Activated naive CD4-positive, alpha-beta T cell treated with Interleukin-2 at 50 U/mL for 16 hours (primary cell): ENCODE data around the gene ETFA.
A peak's percentile ranks its signal among the peaks of the same experiment; 100 is the strongest.
"Not testable (repeated sequence)": the region's sequence is repeated elsewhere in the genome, so short reads cannot be mapped to it uniquely, and the experiment has no call there.

ENCODE experiments used
- DNase-seq: peaks from one replicate; pipeline ENCODE4 v3.0.0-alpha.2; 2020

Gene ETFA

DNA sequence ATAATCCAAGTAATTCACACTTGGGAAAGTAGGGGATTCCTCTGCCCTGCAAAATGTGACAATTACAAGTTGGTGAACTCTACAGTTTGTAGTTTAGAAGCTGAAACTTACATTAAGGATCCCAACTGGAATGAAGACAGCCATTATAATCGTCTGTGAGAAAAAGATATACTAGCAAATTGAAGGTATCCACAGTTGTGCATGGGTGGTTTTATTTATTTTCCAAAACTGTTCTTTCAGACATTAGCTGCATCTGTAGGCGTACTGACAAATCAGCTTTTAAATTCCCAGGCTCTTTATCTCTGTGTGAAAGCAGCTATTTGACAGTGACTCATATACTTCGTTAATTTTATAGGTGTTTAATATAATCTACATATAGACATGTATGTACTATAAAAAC, 12.8 kb upstream of the ETFA start:
- DNase-seq: no peak

- no peak for DNase-seq
Observed at GRCh38 chr15:76321602-76322001, 10.3 kb upstream of the ETFA start.

GRCh38 chr15:76321171-76321570, 9.9 kb upstream of the ETFA start:
- no peak for DNase-seq

DNA sequence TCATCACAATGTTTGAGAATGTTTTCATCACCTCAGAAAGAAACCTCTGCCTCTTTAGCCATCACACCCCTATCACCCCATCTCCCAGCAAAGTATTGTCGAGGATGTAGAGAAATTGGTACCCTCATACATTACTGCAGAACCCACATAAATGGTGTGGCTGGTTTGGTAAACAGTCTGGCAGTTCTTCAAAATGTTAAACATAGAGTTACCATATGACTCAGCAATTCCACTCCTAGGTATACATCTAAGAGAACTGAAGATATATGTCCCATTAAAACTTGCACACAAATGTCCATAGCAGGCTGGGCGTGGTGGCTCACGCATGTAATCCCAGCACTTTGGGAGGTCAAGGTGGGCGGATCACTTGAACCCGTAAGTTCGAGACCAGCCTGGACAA, 8.7 kb upstream of the ETFA start:
- no peak for DNase-seq

DNA sequence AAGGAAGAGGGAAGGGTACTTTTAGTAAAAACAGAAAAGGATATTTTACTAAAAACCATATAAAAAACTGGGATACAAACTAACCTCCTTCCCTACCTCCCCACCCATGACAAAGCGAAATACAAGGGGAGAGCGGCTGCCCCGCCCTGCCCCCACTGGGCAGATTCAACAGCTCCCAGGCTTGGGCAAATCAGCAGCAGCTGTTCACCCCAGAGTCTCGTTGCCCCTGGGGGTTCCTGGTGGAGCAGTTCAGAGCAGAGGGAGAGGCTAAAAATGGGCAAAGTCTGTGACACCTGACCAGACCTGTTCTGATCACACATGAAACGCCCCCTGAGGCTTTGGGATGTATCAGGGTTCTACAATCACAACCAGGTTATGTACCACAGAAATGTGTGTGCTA, 2.5 kb upstream of the ETFA start:
- DNase-seq: no peak

DNA sequence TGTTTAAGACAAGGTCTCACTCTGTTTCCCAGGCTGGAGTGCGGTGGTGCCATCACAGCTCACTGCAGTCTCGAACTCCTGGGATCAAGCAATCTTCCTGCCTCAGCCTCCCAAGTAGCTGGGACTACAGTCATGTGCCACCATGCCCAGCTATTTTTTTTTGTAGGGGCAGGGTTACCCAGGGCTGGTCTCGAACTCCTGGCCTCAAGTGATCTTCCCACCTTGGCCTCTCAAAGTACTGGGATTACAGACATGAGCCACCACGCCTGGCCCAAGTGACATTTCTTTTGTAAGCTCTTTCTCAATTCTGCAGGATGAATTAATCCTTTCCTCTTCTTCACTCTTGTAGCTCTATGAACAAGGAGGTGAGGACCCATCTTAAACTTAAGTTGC, 1.9 kb upstream of the ETFA start:
- not testable (repeated sequence) for DNase-seq

- DNase-seq: no peak
Observed at GRCh38 chr15:76312540-76313174, 1.4 kb upstream of the ETFA start.

- DNase-seq: no peak
Observed at GRCh38 chr15:76310475-76311099, 682 bp downstream of the ETFA start.

DNA sequence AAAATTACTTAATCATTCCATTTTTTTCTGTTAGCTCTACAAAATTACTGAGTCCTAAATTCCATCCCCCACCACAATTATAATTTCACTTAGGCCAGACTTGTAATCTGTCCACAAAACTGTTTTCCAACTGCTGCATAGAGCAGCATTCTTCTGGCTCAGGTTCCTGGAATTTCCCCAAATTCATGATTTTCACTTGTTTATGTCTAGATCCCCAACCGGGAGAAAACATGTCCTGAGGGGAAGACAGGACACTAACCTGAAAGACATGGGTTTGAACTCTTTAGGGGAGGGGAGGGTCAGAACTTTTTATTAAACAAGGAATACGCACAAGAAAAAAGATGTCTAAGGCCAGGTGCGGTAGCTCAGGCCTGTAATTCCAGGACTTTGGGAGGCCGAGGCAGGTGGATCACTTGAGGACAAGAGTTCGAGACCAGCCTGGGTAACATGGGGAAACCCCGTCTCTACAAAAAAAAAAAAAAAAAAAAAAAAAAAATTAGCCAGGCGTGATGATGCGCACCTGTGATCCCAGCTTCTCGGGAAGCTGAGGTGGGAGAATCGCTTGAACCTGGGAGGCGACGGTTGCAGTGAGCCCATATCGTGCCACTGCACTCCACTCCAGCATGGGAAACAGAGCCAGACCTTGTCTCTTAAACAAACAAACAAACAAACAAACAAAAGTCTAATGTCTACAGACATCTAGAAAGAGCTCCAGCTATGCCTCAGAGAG, 1.5 kb downstream of the ETFA start:
- DNase-seq: no peak

- DNase-seq: no peak
Observed at GRCh38 chr15:76303909-76304308, 7.4 kb downstream of the ETFA start.

DNA sequence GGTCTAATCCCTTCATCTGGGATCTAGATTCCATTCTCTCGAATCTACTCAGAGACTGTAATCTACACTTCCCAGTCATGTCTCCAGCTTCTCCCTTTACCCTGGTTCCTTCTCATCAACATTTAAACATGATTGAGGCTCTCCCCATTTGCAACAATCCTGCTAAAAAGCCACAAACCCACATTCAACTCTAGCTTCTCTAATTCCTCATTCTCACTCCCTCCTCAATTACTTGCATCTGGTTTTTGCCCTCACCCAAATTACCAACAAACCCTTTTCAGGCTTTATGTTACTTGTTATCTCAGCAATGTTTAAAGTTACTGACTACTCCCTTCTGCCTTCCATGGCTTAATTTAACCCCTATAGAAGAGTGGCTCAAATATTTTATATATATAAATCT, 11.5 kb downstream of the ETFA start:
- DNase-seq: no peak

DNA sequence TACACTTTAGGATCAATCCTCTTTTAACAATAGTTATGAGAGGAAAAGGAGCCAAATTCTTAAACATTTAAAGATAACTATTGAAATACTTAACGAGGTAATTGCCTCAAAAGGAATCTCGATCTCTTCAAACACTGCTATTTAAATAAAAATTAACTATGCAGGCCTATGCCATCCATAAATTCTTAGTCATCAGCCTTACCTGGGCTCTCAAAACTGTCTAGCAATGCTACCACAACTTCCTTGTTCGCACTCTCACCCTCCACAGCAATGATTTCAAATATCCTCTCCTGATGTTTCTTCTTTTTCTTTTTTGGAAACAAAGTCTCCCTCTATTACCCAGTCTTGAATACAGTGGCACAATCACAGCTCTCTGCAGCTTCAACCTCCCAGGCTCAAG, 12.3 kb downstream of the ETFA start:
- no peak for DNase-seq

GRCh38 chr15:76297951-76298350, 13.3 kb downstream of the ETFA start:
- not testable (repeated sequence) for DNase-seq

GRCh38 chr15:76296849-76297248, 14.4 kb downstream of the ETFA start:
- no peak for DNase-seq

- DNase-seq: not testable (repeated sequence)
Observed at GRCh38 chr15:76294463-76294862, 16.8 kb downstream of the ETFA start.

- no peak for DNase-seq
Observed at GRCh38 chr15:76293361-76293760, 17.9 kb downstream of the ETFA start.

DNA sequence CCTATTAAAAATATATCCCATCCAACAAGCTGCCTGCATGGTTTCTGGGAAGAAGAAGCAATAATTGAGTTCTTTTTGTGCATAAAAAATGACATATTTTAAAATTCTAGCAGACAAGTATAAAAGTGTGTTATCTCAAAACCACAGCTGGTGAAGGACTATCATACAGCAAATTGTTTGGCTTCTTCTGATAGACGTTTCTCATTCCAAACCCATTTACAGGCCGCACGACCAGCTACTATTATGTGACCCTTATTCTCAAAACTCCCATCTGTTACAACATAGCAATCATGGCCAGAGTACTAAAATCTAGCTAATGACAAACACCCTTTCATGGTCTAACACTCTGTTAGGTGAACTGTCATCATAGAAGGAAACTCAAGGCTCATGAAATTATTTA, 21.7 kb downstream of the ETFA start:
- DNase-seq: no peak

GRCh38 chr15:76286271-76286879, 24.9 kb downstream of the ETFA start:
- peak; percentile 19 for DNase-seq

GRCh38 chr15:76285241-76285825, 25.9 kb downstream of the ETFA start:
- DNase-seq: no peak

GRCh38 chr15:76282465-76282864, 28.8 kb downstream of the ETFA start:
- no peak for DNase-seq

- DNase-seq: no peak
Observed at GRCh38 chr15:76278651-76279050, 32.6 kb downstream of the ETFA start.

DNA sequence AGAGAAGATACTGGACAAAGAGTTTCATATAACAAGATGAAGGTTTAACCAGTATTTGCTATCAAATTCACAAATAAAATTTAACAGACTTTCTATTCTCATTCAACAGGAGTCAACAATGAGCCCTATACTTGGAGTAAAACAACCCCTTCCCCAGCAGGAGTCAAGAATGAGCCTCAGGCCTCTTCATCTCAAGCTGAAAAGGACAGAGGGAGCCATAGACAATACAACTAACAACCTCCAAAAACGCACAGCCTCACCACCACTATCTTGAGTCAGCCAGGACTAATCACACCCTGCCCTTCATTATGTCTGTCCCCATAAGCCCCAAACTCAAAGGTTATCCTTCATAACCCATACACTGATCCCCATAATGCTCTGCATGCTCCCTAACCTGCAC, 36.4 kb downstream of the ETFA start:
- DNase-seq: no peak

DNA sequence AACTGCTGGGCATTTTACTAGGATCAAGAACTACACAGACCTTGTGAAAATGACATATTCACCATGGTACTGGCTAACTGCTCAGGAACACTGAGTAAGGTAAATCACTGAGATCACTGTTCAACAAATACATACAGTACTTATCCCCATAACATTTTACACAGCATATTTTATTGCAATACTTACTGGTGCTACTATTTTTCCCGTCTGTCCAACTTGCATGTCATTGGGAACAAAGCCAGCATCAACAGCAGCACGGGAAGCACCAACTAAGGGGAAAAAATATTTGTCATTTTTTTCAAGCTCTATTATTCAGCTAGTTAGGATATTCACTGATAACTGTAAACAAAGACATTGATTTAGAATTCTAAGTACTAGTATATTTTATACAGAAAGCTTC, 37.0 kb downstream of the ETFA start:
- no peak for DNase-seq

DNA sequence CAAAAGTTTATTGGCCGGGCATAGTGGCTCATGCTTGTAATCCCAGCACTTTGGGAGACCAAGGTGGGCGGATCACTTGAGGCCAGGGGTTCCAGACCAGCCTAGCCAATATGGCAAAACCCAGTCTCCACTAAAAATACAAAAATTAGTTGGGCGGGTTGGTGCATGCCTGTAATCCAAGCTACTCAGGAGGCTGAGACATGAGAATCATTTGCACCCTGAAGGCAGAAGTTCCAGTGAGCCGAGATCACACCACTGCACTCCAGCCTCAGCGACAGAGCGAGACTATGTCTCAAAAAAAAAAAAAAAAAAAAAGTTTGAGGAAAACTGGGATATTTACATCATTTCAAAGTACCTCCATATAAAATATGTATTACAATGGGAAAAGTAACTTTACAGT, 40.4 kb downstream of the ETFA start:
- DNase-seq: no peak
